ENCODE measurements around the gene MAG.

The MAG gene

DNA sequence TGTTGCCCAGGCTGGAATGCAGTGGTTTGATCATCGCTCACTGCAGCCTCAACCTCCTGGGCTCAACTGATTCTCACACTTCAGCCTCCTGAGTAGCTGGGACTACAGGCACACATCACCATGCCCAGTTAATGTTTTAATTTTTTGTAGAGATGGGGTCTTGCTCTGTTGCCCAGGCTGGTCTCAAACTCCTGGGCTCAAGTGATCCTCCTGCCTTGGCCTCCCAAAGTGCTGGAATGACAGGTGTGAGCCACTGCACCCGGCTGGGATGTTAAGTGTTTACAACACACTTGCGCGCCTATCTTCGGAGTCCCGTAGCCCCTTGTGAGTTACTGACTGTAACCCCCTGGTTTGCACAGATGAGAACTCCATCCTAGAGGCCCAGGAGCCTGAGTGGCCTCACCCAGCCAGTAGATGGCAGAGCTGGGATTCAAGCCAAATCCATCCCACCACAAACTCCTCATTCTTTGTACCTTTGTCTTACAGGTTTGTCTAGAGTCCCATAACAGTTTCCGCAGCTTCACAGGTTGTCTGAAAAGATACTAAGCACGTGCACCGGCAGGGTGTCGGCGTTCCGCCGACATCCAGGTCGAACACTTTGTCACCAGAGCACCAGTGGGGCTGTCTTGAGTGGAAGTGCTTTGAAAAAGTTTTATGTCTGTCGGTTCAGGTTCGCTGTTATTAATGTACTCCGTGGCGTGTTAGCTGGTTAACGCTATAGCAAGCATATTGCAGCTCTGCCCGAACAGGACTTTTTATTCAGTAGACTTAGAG is 14.7 kb downstream of the MAG start:
- Histone ChIP-seq H2BK5ac (ENCODE audit: low read depth, low read length, poor library complexity, severe bottlenecking) (no peak overlapping the region), H3K4ac (ENCODE audit: low read depth in 1 of 2, low read length in 2 of 2) (no peak overlapping the region), H3K27me3 (ENCODE audit: control insufficient read depth in 1 of 2, insufficient read depth in 1 of 2, low read length in 2 of 2) (peaks cover 12 to 35% of the 10 kb centered on the region in 2 experiments), H2AK5ac (ENCODE audit: low read length, severe bottlenecking) (no peak overlapping the region), H4K8ac (ENCODE audit: low read length) (no peak overlapping the region), H3K18ac (ENCODE audit: low read depth in 1 of 2, low read length in 2 of 2) (no peak overlapping the region), H2BK120ac (ENCODE audit: low read depth, low read length) (no peak overlapping the region), H3K14ac (ENCODE audit: low read length in 2 of 2) (no peak overlapping the region), H3K23ac (ENCODE audit: low read length in 2 of 2) (no peak overlapping the region), H3K27ac (ENCODE audit: low read length, poor library complexity, severe bottlenecking) (no peak overlapping the region), H3K4me3 (ENCODE audit: insufficient read depth in 1 of 2, low read depth in 1 of 2, low read length in 2 of 2) (no peak overlapping the region), H2BK15ac (ENCODE audit: low read depth, poor library complexity, severe bottlenecking) (no peak overlapping the region), H3K9me3 (ENCODE audit: control insufficient read depth, low read length) (no peaks in the 10 kb centered on the region), H2AFZ (ENCODE audit: low read depth, low read length) (no peak overlapping the region), H3K4me1 (ENCODE audit: control insufficient read depth, insufficient read depth, low read depth, low read length) (no peaks in the 10 kb centered on the region), H3K4me2 (ENCODE audit: low read length, poor library complexity, severe bottlenecking) (no peak overlapping the region), H4K91ac (ENCODE audit: low read length) (no peak overlapping the region), H2BK12ac (ENCODE audit: low read length in 2 of 2) (no peak overlapping the region), H3K36me3 (ENCODE audit: control insufficient read depth in 1 of 2, insufficient read depth in 2 of 2, low read depth in 1 of 2, low read length in 2 of 2) (no peaks in the 10 kb centered on the region), H3K9ac (ENCODE audit: low read length) (no peak overlapping the region), H3K79me1 (replicated peaks; ENCODE audit: low read length, poor library complexity, severe bottlenecking) (no peaks in the 10 kb centered on the region)
- 85% methylated on average over 20 of the region's 20 CpGs for WGBS
- DNase-seq: no peak

DNA sequence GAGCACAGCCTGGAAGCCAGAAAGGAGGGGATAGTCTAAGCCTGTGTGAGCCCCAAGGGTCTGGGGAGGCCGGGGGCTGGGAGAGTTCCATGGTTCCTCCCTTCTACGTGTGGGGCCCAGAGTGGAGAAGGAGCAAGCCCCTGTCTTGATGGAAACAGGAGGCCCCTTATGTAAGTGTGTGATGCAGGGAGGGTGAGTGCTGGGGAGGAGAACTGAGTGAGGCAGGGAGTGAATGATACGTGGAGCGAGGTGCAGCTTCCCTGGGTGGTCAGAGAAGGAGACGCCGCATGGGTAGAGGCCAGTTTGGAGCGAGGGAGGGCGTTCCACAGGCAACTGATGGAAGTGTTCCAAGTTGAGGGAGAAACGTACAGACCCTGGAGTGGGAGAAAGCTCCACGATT is 16.0 kb downstream of the MAG start:
- peaks cover 12 to 26% of the 10 kb centered on the region in 2 experiments for H3K27me3 ChIP-seq (ENCODE audit: control insufficient read depth in 1 of 2, insufficient read depth in 1 of 2, low read length in 2 of 2)
- 85% methylated on average over 10 of the region's 10 CpGs for WGBS
- no peak overlapping the region for H2AK5ac ChIP-seq (ENCODE audit: low read length, severe bottlenecking)
- no peak overlapping the region for H2BK5ac ChIP-seq (ENCODE audit: low read depth, low read length, poor library complexity, severe bottlenecking)
- DNase-seq: no peak
- no peaks in the 10 kb centered on the region for H3K79me1 ChIP-seq (replicated peaks; ENCODE audit: low read length, poor library complexity, severe bottlenecking)
- no peaks in the 10 kb centered on the region for H3K9me3 ChIP-seq (ENCODE audit: control insufficient read depth, low read length)
- H2AFZ ChIP-seq (ENCODE audit: low read depth, low read length): no peak overlapping the region
- H3K9ac ChIP-seq (ENCODE audit: low read length): no peak overlapping the region
- H4K8ac ChIP-seq (ENCODE audit: low read length): no peak overlapping the region
- H3K36me3 ChIP-seq (ENCODE audit: control insufficient read depth in 1 of 2, insufficient read depth in 2 of 2, low read depth in 1 of 2, low read length in 2 of 2): no peaks in the 10 kb centered on the region
- no peak overlapping the region for H2BK120ac ChIP-seq (ENCODE audit: low read depth, low read length)
- no peak overlapping the region for H3K27ac ChIP-seq (ENCODE audit: low read length, poor library complexity, severe bottlenecking)
- no peak overlapping the region for H3K14ac ChIP-seq (ENCODE audit: low read length in 2 of 2)
- H2BK15ac ChIP-seq (ENCODE audit: low read depth, poor library complexity, severe bottlenecking): no peak overlapping the region
- peaks cover 3% of the 10 kb centered on the region for H3K4me1 ChIP-seq (ENCODE audit: control insufficient read depth, insufficient read depth, low read depth, low read length)
- no peak overlapping the region for H3K18ac ChIP-seq (ENCODE audit: low read depth in 1 of 2, low read length in 2 of 2)
- no peak overlapping the region for H3K4me3 ChIP-seq (ENCODE audit: insufficient read depth in 1 of 2, low read depth in 1 of 2, low read length in 2 of 2)
- H4K91ac ChIP-seq (ENCODE audit: low read length): no peak overlapping the region
- no peak overlapping the region for H2BK12ac ChIP-seq (ENCODE audit: low read length in 2 of 2)
- no peak overlapping the region for H3K4ac ChIP-seq (ENCODE audit: low read depth in 1 of 2, low read length in 2 of 2)
- H3K23ac ChIP-seq (ENCODE audit: low read length in 2 of 2): no peak overlapping the region
- H3K4me2 ChIP-seq (ENCODE audit: low read length, poor library complexity, severe bottlenecking): no peak overlapping the region

GRCh38 chr19:35308910-35309309 is 16.9 kb downstream of the MAG start:
- no peaks in the 10 kb centered on the region for H3K36me3 ChIP-seq (ENCODE audit: control insufficient read depth in 1 of 2, insufficient read depth in 2 of 2, low read depth in 1 of 2, low read length in 2 of 2)
- DNase-seq: no peak
- no peaks in the 10 kb centered on the region for H3K79me1 ChIP-seq (replicated peaks; ENCODE audit: low read length, poor library complexity, severe bottlenecking)
- H3K4me2 ChIP-seq (ENCODE audit: low read length, poor library complexity, severe bottlenecking): no peak overlapping the region
- H3K4me3 ChIP-seq (ENCODE audit: insufficient read depth in 1 of 2, low read depth in 1 of 2, low read length in 2 of 2): no peak overlapping the region
- H3K18ac ChIP-seq (ENCODE audit: low read depth in 1 of 2, low read length in 2 of 2): no peak overlapping the region
- H3K9ac ChIP-seq (ENCODE audit: low read length): no peak overlapping the region
- no peak overlapping the region for H2BK120ac ChIP-seq (ENCODE audit: low read depth, low read length)
- no peaks in the 10 kb centered on the region for H3K9me3 ChIP-seq (ENCODE audit: control insufficient read depth, low read length)
- H3K4ac ChIP-seq (ENCODE audit: low read depth in 1 of 2, low read length in 2 of 2): no peak overlapping the region
- WGBS: 63% methylated on average over 7 of the region's 7 CpGs
- peaks cover 3% of the 10 kb centered on the region for H3K4me1 ChIP-seq (ENCODE audit: control insufficient read depth, insufficient read depth, low read depth, low read length)
- H3K14ac ChIP-seq (ENCODE audit: low read length in 2 of 2): no peak overlapping the region
- no peak overlapping the region for H2BK12ac ChIP-seq (ENCODE audit: low read length in 2 of 2)
- no peak overlapping the region for H4K8ac ChIP-seq (ENCODE audit: low read length)
- H2BK5ac ChIP-seq (ENCODE audit: low read depth, low read length, poor library complexity, severe bottlenecking): no peak overlapping the region
- H3K23ac ChIP-seq (ENCODE audit: low read length in 2 of 2): no peak overlapping the region
- H2BK15ac ChIP-seq (ENCODE audit: low read depth, poor library complexity, severe bottlenecking): no peak overlapping the region
- no peak overlapping the region for H4K91ac ChIP-seq (ENCODE audit: low read length)
- no peak overlapping the region for H3K27ac ChIP-seq (ENCODE audit: low read length, poor library complexity, severe bottlenecking)
- H2AK5ac ChIP-seq (ENCODE audit: low read length, severe bottlenecking): no peak overlapping the region
- H2AFZ ChIP-seq (ENCODE audit: low read depth, low read length): no peak overlapping the region
- H3K27me3 ChIP-seq (ENCODE audit: control insufficient read depth in 1 of 2, insufficient read depth in 1 of 2, low read length in 2 of 2): peaks cover 6 to 18% of the 10 kb centered on the region in 2 experiments

GRCh38 chr19:35309481-35310279 is 17.7 kb downstream of the MAG start:
- peak; percentile 24 for DNase-seq
- no peak overlapping the region for H2BK120ac ChIP-seq (ENCODE audit: low read depth, low read length)
- peak overlapping the region; percentile 62 for H2BK15ac ChIP-seq (ENCODE audit: low read depth, poor library complexity, severe bottlenecking)
- H3K4ac ChIP-seq (ENCODE audit: low read depth in 1 of 2, low read length in 2 of 2): no peak overlapping the region
- no peaks in the 10 kb centered on the region for H3K36me3 ChIP-seq (ENCODE audit: control insufficient read depth in 1 of 2, insufficient read depth in 2 of 2, low read depth in 1 of 2, low read length in 2 of 2)
- no peak overlapping the region for H3K4me3 ChIP-seq (ENCODE audit: insufficient read depth in 1 of 2, low read depth in 1 of 2, low read length in 2 of 2)
- no peak overlapping the region for H4K8ac ChIP-seq (ENCODE audit: low read length)
- no peak overlapping the region for H2BK5ac ChIP-seq (ENCODE audit: low read depth, low read length, poor library complexity, severe bottlenecking)
- no peak overlapping the region for H3K18ac ChIP-seq (ENCODE audit: low read depth in 1 of 2, low read length in 2 of 2)
- no peak overlapping the region for H3K14ac ChIP-seq (ENCODE audit: low read length in 2 of 2)
- H2BK12ac ChIP-seq (ENCODE audit: low read length in 2 of 2): peak overlapping the region in 1 of 2 experiments; percentile 15
- no peaks in the 10 kb centered on the region for H3K9me3 ChIP-seq (ENCODE audit: control insufficient read depth, low read length)
- H3K4me1 ChIP-seq (ENCODE audit: control insufficient read depth, insufficient read depth, low read depth, low read length): peaks cover 3% of the 10 kb centered on the region
- 81% methylated on average over 47 of the region's 47 CpGs for WGBS
- peaks cover 3 to 20% of the 10 kb centered on the region in 2 experiments for H3K27me3 ChIP-seq (ENCODE audit: control insufficient read depth in 1 of 2, insufficient read depth in 1 of 2, low read length in 2 of 2)
- no peak overlapping the region for H3K27ac ChIP-seq (ENCODE audit: low read length, poor library complexity, severe bottlenecking)
- no peak overlapping the region for H3K23ac ChIP-seq (ENCODE audit: low read length in 2 of 2)
- no peak overlapping the region for H3K9ac ChIP-seq (ENCODE audit: low read length)
- no peak overlapping the region for H3K4me2 ChIP-seq (ENCODE audit: low read length, poor library complexity, severe bottlenecking)
- H2AK5ac ChIP-seq (ENCODE audit: low read length, severe bottlenecking): no peak overlapping the region
- no peak overlapping the region for H2AFZ ChIP-seq (ENCODE audit: low read depth, low read length)
- H4K91ac ChIP-seq (ENCODE audit: low read length): peak overlapping the region; percentile 47
- H3K79me1 ChIP-seq (replicated peaks; ENCODE audit: low read length, poor library complexity, severe bottlenecking): no peaks in the 10 kb centered on the region

Data from mesenchymal stem cell (in vitro differentiated cells and primary cell).